COR-L47 (cell line): ENCODE data around the gene NAGLU.
A peak's percentile ranks its signal among the peaks of the same experiment; 100 is the strongest.

Experiments
- DNase-seq: peaks from one replicate; lab custom pipeline; 2025; lab: John Stamatoyannopoulos, UW

NAGLU gene

GRCh38 chr17:42536048-42536371, at the start of gene NAGLU:
NAGLU (plus strand) TSS chr17:42536241; CDS start chr17:42536273, 32 bp downstream.
- peak; percentile 95 for DNase-seq

GRCh38 chr17:42488032-42488431, 48.0 kb upstream of the NAGLU start:
- no peak for DNase-seq

- no peak for DNase-seq
These were observed 42.7 kb upstream of the NAGLU start for GRCh38 chr17:42493319-42493718.

- DNase-seq: no peak
These were observed 41.4 kb upstream of the NAGLU start for GRCh38 chr17:42494673-42495072.

GRCh38 chr17:42498828-42499227, 37.2 kb upstream of the NAGLU start:
- no peak for DNase-seq

- DNase-seq: no peak
These were observed 34.0 kb upstream of the NAGLU start for GRCh38 chr17:42502091-42502490.

- DNase-seq: no peak
These were observed 33.1 kb upstream of the NAGLU start for GRCh38 chr17:42502926-42503325.

- no peak for DNase-seq
These were observed 28.4 kb upstream of the NAGLU start for GRCh38 chr17:42507671-42508070.

GRCh38 chr17:42508426-42509165, 27.4 kb upstream of the NAGLU start:
- DNase-seq: no peak

GRCh38 chr17:42509409-42509808, 26.6 kb upstream of the NAGLU start:
- no peak for DNase-seq

- DNase-seq: no peak
These were observed 26.2 kb upstream of the NAGLU start for GRCh38 chr17:42509841-42510240.

- no peak for DNase-seq
These were observed 23.8 kb upstream of the NAGLU start for GRCh38 chr17:42512246-42512645.

- DNase-seq: no peak
These were observed 23.2 kb upstream of the NAGLU start for GRCh38 chr17:42512733-42513251.

GRCh38 chr17:42513686-42514085, 22.4 kb upstream of the NAGLU start:
- DNase-seq: no peak

- no peak for DNase-seq
These were observed 21.8 kb upstream of the NAGLU start for GRCh38 chr17:42514279-42514678.

- no peak for DNase-seq
These were observed 21.2 kb upstream of the NAGLU start for GRCh38 chr17:42514867-42515266.

GRCh38 chr17:42517516-42517915, 18.5 kb upstream of the NAGLU start:
- DNase-seq: peak; percentile 42

GRCh38 chr17:42518046-42518754, 17.8 kb upstream of the NAGLU start:
- DNase-seq: no peak

- peak; percentile 40 for DNase-seq
These were observed 17.1 kb upstream of the NAGLU start for GRCh38 chr17:42518755-42519545.

GRCh38 chr17:42519546-42520491, 16.2 kb upstream of the NAGLU start:
- no peak for DNase-seq

GRCh38 chr17:42520540-42520951, 15.5 kb upstream of the NAGLU start:
- no peak for DNase-seq
